ENCODE results near the gene FRAT1. TPM values are rescaled to one million over a fixed set of nuclear protein-coding genes. Genes with fewer than 3 reads are reported as not detected.
"Not testable (repeated sequence)": the region's sequence is repeated elsewhere in the genome, so short reads cannot be mapped to it uniquely, and the experiment has no call there.

FRAT1 gene
- 2.1 and 2.7 TPM in 2 replicates for total RNA-seq (2014; rRNA removed; shearing (Covaris generic))

GRCh38 chr10:97318772-97319651 lies at the start of gene FRAT1:
Gene FRAT1, plus strand, starts transcription at chr10:97319271. Its CDS starts 183 bp downstream, at chr10:97319454.
- Histone ChIP-seq H3K27ac (peak within 1 kb of the TSS; percentile 100), H3K9me3 (replicated peaks) (no peaks in the 10 kb centered on the region), H3K27me3 (no peaks in the 10 kb centered on the region), H3K4me1 (peaks cover 11% of the 10 kb centered on the region), H3K4me3 (peak within 1 kb of the TSS; percentile 97), H3K36me3 (no peaks in the 10 kb centered on the region)
- DNase-seq: peak; percentile 86 to 87

GRCh38 chr10:97270523-97271154 lies 48.4 kb upstream of the FRAT1 start:
- Histone ChIP-seq H3K4me1 (no peaks in the 10 kb centered on the region), H3K27me3 (no peaks in the 10 kb centered on the region), H3K36me3 (no peaks in the 10 kb centered on the region), H3K4me3 (no peak overlapping the region), H3K9me3 (replicated peaks) (peaks cover 9% of the 10 kb centered on the region), H3K27ac (no peak overlapping the region)
- no peak for DNase-seq

GRCh38 chr10:97273700-97274099 lies 45.4 kb upstream of the FRAT1 start:
- Histone ChIP-seq H3K27ac (no peak overlapping the region), H3K4me1 (peaks cover 9% of the 10 kb centered on the region), H3K4me3 (no peak overlapping the region), H3K9me3 (replicated peaks) (peaks cover 9% of the 10 kb centered on the region), H3K36me3 (no peaks in the 10 kb centered on the region), H3K27me3 (no peaks in the 10 kb centered on the region)
- DNase-seq: no peak

GRCh38 chr10:97274828-97275227 lies 44.2 kb upstream of the FRAT1 start:
- DNase-seq: no peak
- H3K4me1 ChIP-seq: peaks cover 13% of the 10 kb centered on the region
- H3K36me3 ChIP-seq: no peaks in the 10 kb centered on the region
- no peaks in the 10 kb centered on the region for H3K27me3 ChIP-seq
- H3K9me3 ChIP-seq (replicated peaks): peaks cover 9% of the 10 kb centered on the region
- H3K4me3 ChIP-seq: no peak overlapping the region
- H3K27ac ChIP-seq: no peak overlapping the region

- Histone ChIP-seq H3K4me3 (no peak overlapping the region), H3K27ac (no peak overlapping the region), H3K9me3 (replicated peaks) (no peaks in the 10 kb centered on the region), H3K4me1 (peaks cover 13% of the 10 kb centered on the region), H3K36me3 (no peaks in the 10 kb centered on the region), H3K27me3 (no peaks in the 10 kb centered on the region)
- no peak for DNase-seq
Observed at GRCh38 chr10:97277551-97277950, 41.5 kb upstream of the FRAT1 start.

GRCh38 chr10:97278491-97278989 lies 40.5 kb upstream of the FRAT1 start:
- Histone ChIP-seq H3K36me3 (no peaks in the 10 kb centered on the region), H3K4me1 (peaks cover 13% of the 10 kb centered on the region), H3K27ac (no peak overlapping the region), H3K27me3 (no peaks in the 10 kb centered on the region), H3K4me3 (no peak overlapping the region), H3K9me3 (replicated peaks) (no peaks in the 10 kb centered on the region)
- peak in 1 of 2 experiments; percentile 70 for DNase-seq

GRCh38 chr10:97279121-97279815 lies 39.8 kb upstream of the FRAT1 start:
- no peak for DNase-seq
- H3K27ac ChIP-seq: no peak overlapping the region

GRCh38 chr10:97280783-97281182 lies 38.3 kb upstream of the FRAT1 start:
- Histone ChIP-seq H3K27me3 (no peaks in the 10 kb centered on the region), H3K9me3 (replicated peaks) (no peaks in the 10 kb centered on the region)

More at GRCh38 chr10:97279121-97279815, 39.8 kb upstream of the FRAT1 start:
- Histone ChIP-seq H3K4me1 (peaks cover 13% of the 10 kb centered on the region), H3K4me3 (no peak overlapping the region), H3K9me3 (replicated peaks) (no peaks in the 10 kb centered on the region), H3K27me3 (no peaks in the 10 kb centered on the region), H3K36me3 (no peaks in the 10 kb centered on the region)

GRCh38 chr10:97290076-97290475 lies 29.0 kb upstream of the FRAT1 start:
- H3K4me3 ChIP-seq; H3K36me3 ChIP-seq; H3K4me1 ChIP-seq; H3K27ac ChIP-seq; H3K9me3 ChIP-seq (replicated peaks); DNase-seq; H3K27me3 ChIP-seq: not testable (repeated sequence)

More at GRCh38 chr10:97280783-97281182, 38.3 kb upstream of the FRAT1 start:
- no peak for DNase-seq
- Histone ChIP-seq H3K4me3 (no peak overlapping the region), H3K27ac (no peak overlapping the region), H3K4me1 (peaks cover 13% of the 10 kb centered on the region), H3K36me3 (no peaks in the 10 kb centered on the region)

GRCh38 chr10:97290576-97291356 lies 28.3 kb upstream of the FRAT1 start:
- Histone ChIP-seq H3K27ac (peak overlapping the region; percentile 92; the same call in 1 of the 2 replicates), H3K4me3 (peak overlapping the region; percentile 79)
- not testable (repeated sequence) for H3K27me3 ChIP-seq; H3K4me1 ChIP-seq; H3K36me3 ChIP-seq; H3K9me3 ChIP-seq (replicated peaks)
- DNase-seq: peak; percentile 36 to 37

GRCh38 chr10:97291357-97292096 lies 27.5 kb upstream of the FRAT1 start:
- H3K27ac ChIP-seq: peak overlapping the region; percentile 92
- H3K4me3 ChIP-seq: peak overlapping the region; percentile 79
- H3K27me3 ChIP-seq: no peaks in the 10 kb centered on the region
- DNase-seq: peak; percentile 10 to 30
- no peaks in the 10 kb centered on the region for H3K4me1 ChIP-seq
- H3K9me3 ChIP-seq (replicated peaks): no peaks in the 10 kb centered on the region
- H3K36me3 ChIP-seq: peaks cover 10% of the 10 kb centered on the region

- Histone ChIP-seq H3K4me3 (peak within 1 kb of the TSS; percentile 79), H3K27me3 (no peaks in the 10 kb centered on the region), H3K27ac (peak within 1 kb of the TSS; percentile 92), H3K4me1 (no peaks in the 10 kb centered on the region), H3K36me3 (peaks cover 6% of the 10 kb centered on the region), H3K9me3 (replicated peaks) (no peaks in the 10 kb centered on the region)
- DNase-seq: peak; percentile 98 to 99
Observed at GRCh38 chr10:97292097-97292861, 26.8 kb upstream of the FRAT1 start, which contains the start of gene ARHGAP19. Gene ARHGAP19, minus strand, starts transcription at chr10:97292637. Its CDS starts 10 bp downstream, at chr10:97292627.

GRCh38 chr10:97292862-97293198 lies 26.2 kb upstream of the FRAT1 start:
- Histone ChIP-seq H3K4me3 (no peak overlapping the region), H3K9me3 (replicated peaks) (no peaks in the 10 kb centered on the region), H3K4me1 (no peaks in the 10 kb centered on the region), H3K27ac (no peak overlapping the region), H3K36me3 (peaks cover under 1% of the 10 kb centered on the region; the same call in 1 of the 2 replicates), H3K27me3 (no peaks in the 10 kb centered on the region)
- DNase-seq: no peak
